Spleen (tissue), 11 donors: Measurements from ENCODE around the gene ZNF662. TPM values are rescaled to one million over a fixed set of nuclear protein-coding genes. Genes with fewer than 3 reads are reported as not detected.

Experiments
- DNase-seq: peaks from one replicate; pipeline ENCODE4 v3.0.0-alpha.2; 2020
- H3K27ac ChIP-seq, 8 donors: fragments of 200-600 bp; sonication (generic) in 7 of 8; 1 replicate in 4 of 8; 2 replicates in 4 of 8; pipeline versions ENCODE4 v1.5.0 to v1.8.0; 2016 to 2021; ENCODE audit warnings: inconsistent platforms in 4 of 8, mild to moderate bottlenecking in 4 of 8, moderate library complexity in 1 of 8
- H3K27me3 ChIP-seq, 7 donors: fragments of 200-600 bp; sonication (generic) in 6 of 7; replicated peaks in 1 of 7; 1 replicate in 4 of 7; 2 replicates in 3 of 7; pipeline versions ENCODE4 v1.5.0 to v1.8.0; 2016 to 2021; ENCODE audit warnings: inconsistent platforms in 3 of 7, mild to moderate bottlenecking in 1 of 7
- H3K36me3 ChIP-seq, 6 donors: fragments of 200-600 bp; sonication (generic) in 5 of 6; 1 replicate in 4 of 6; 2 replicates in 2 of 6; pipeline versions ENCODE4 v1.5.0 to v1.8.0; 2016 to 2021; ENCODE audit warnings: inconsistent platforms in 2 of 6
- H3K4me1 ChIP-seq, 6 donors: fragments of 200-600 bp; sonication (generic) in 5 of 6; 1 replicate in 3 of 6; 2 replicates in 3 of 6; pipeline versions ENCODE4 v1.5.0 to v1.8.0; 2016 to 2021; ENCODE audit warnings: inconsistent platforms in 3 of 6
- H3K4me3 ChIP-seq, 8 donors: fragments of 200-600 bp; sonication (generic) in 7 of 8; 1 replicate in 4 of 8; 2 replicates in 4 of 8; pipeline versions ENCODE4 v1.5.0 to v1.8.0; 2016 to 2021; ENCODE audit warnings: inconsistent platforms in 4 of 8, mild to moderate bottlenecking in 4 of 8, moderate library complexity in 2 of 8
- H3K9me3 ChIP-seq, 8 donors: fragments of 200-600 bp; sonication (generic) in 7 of 8; 1 replicate in 4 of 8; 2 replicates in 4 of 8; pipeline versions ENCODE4 v1.5.0 to v1.8.0; 2016 to 2021; ENCODE audit warnings: inconsistent platforms in 4 of 8
- CTCF ChIP-seq, 11 experiments: fragments of 200-600 bp in 7 of 11; fragments of 450-650 bp in 4 of 11; sonication (generic) in 4 of 11; IDR thresholded peaks in 8 of 11; conservative IDR thresholded peaks in 3 of 11; 1 replicate in 7 of 11; 2 replicates in 4 of 11; pipeline versions ENCODE4 v1.4.0 to v1.8.0; 2016 to 2021; ENCODE audit warnings: antibody characterized with exemption in 11 of 11, inconsistent platforms in 4 of 11, mild to moderate bottlenecking in 1 of 11
- POLR2A ChIP-seq, 3 donors: fragments of 450-650 bp; IDR thresholded peaks; one replicate each; pipeline ENCODE4 v1.5.1; 2017; ENCODE audit warnings: antibody characterized with exemption in 3 of 3, mild to moderate bottlenecking in 1 of 3
- POLR2AphosphoS5 ChIP-seq, 3 donors: sonication (generic); formaldehyde crosslinking; IDR thresholded peaks; one replicate each; pipeline ENCODE4 v1.5.1; 2017; ENCODE audit warnings: antibody characterized with exemption in 3 of 3
- WGBS, 5 donors: extraction: QIAGEN DNeasy Blood & Tissue Kit in 3 of 5; methylation state at CpG; one replicate each; pipeline versions ENCODE4 v1.1.5 to v1.1.7; 2013 to 2018; 5-methylcytosine and 5-hydroxymethylcytosine counted together
- intact Hi-C: fragments of 100-400 bp; cut with DNase I; formaldehyde crosslinking; loops from one replicate; pipeline ENCODE4 v1.15.0; 2023; ENCODE audit warnings: low total_unique reads
- polyA plus RNA-seq, 3 donors: library from polyadenylated mRNA; stranded (reverse); fragments of 200-250 nt; gene quantifications; one replicate each; pipeline ENCODE4 v1.2.1, GENCODE V29; 2013
- total RNA-seq, 7 donors: library from RNA; depleted of rRNA in 3 of 7; stranded (reverse); fragments of >200 nt in 3 of 7; fragmentation: NEBNext Ultra II Directional in 4 of 7; extraction: Animal tissue kit (Norgen Biotek cat#: 25700) in 4 of 7; gene quantifications; one replicate each; pipeline versions ENCODE4 v1.1.0 to v1.2.1, GENCODE V29; 2016 to 2021
- donor health status: healthy with polysubstance abuse.
- donor health status: DM: no; HTN: no; CAD: no; lungs with moderate emphysema.
- donor health status: DM: no; HTN: no; CAD: no.
- donor health status: Bipolar disorder and iron deficiency.
- donor health status: healthy.
- donor health status: DM: no; HTN: no; CAD: no.
- donor health status: DM: yes; HTN: yes; CAD: no.

The ZNF662 gene
- total and polyA plus RNA-seq, 10 donors = 1.0 to 10.4 (median 4.7) TPM

GRCh38 chr3:42867138-42867537 lies 38.8 kb upstream of the ZNF662 start:
- Histone ChIP-seq H3K4me3 (no peak overlapping the region), H3K27ac (no peak overlapping the region), H3K27me3 (no peaks in the 10 kb centered on the region), H3K36me3 (no peaks in the 10 kb centered on the region), H3K4me1 (no peaks in the 10 kb centered on the region), H3K9me3 (no peaks in the 10 kb centered on the region)
- TF ChIP-seq POLR2A (IDR thresholded peaks at IDR 0.05) (no peak), CTCF (IDR thresholded peaks at IDR 0.05 in 8 of 11, conservative IDR thresholded peaks at IDR 0.05 in 3 of 11) (no peak), POLR2AphosphoS5 (IDR thresholded peaks at IDR 0.05) (no peak)
- intact Hi-C loops = no loop called here
- 79 to 93% (median 90%) methylated on average over 7 of the region's 7 CpGs for WGBS, 5 donors
- DNase-seq = no peak

GRCh38 chr3:42868841-42869240 lies 37.1 kb upstream of the ZNF662 start:
- WGBS, 5 donors = 68 to 81% (median 76%) methylated on average over 5 of the region's 5 CpGs
- no peak overlapping the region for H3K4me3 ChIP-seq
- H3K36me3 ChIP-seq = no peaks in the 10 kb centered on the region
- no peaks in the 10 kb centered on the region for H3K9me3 ChIP-seq
- no peak for TF ChIP-seq POLR2AphosphoS5 (IDR thresholded peaks at IDR 0.05)
- no peak for TF ChIP-seq CTCF (IDR thresholded peaks at IDR 0.05 in 8 of 11, conservative IDR thresholded peaks at IDR 0.05 in 3 of 11)
- no peak for TF ChIP-seq POLR2A (IDR thresholded peaks at IDR 0.05)
- intact Hi-C loops = no loop called here
- no peaks in the 10 kb centered on the region for H3K4me1 ChIP-seq
- H3K27ac ChIP-seq = no peak overlapping the region
- H3K27me3 ChIP-seq = no peaks in the 10 kb centered on the region
- no peak for DNase-seq

GRCh38 chr3:42871592-42872196 lies 34.2 kb upstream of the ZNF662 start:
- intact Hi-C loops = no loop called here

GRCh38 chr3:42872718-42873117 lies 33.2 kb upstream of the ZNF662 start:
- WGBS, 5 donors = 83 to 90% (median 85%) methylated on average over 1 of the region's 1 CpG
- H3K4me3 ChIP-seq = no peak overlapping the region
- no peaks in the 10 kb centered on the region for H3K9me3 ChIP-seq
- no peaks in the 10 kb centered on the region for H3K36me3 ChIP-seq
- intact Hi-C loops = no loop called here
- DNase-seq = no peak
- no peak overlapping the region for H3K27ac ChIP-seq
- H3K27me3 ChIP-seq = no peaks in the 10 kb centered on the region
- TF ChIP-seq POLR2AphosphoS5 (IDR thresholded peaks at IDR 0.05) (no peak), POLR2A (IDR thresholded peaks at IDR 0.05) (no peak), CTCF (IDR thresholded peaks at IDR 0.05 in 8 of 11, conservative IDR thresholded peaks at IDR 0.05 in 3 of 11) (no peak)
- H3K4me1 ChIP-seq = no peaks in the 10 kb centered on the region

More at GRCh38 chr3:42871592-42872196, 34.2 kb upstream of the ZNF662 start:
- Histone ChIP-seq H3K36me3 (no peaks in the 10 kb centered on the region), H3K27me3 (no peaks in the 10 kb centered on the region), H3K4me3 (no peak overlapping the region), H3K4me1 (no peaks in the 10 kb centered on the region), H3K9me3 (no peaks in the 10 kb centered on the region), H3K27ac (no peak overlapping the region)
- no peak for DNase-seq
- no peak for TF ChIP-seq POLR2A (IDR thresholded peaks at IDR 0.05)
- TF ChIP-seq CTCF (IDR thresholded peaks at IDR 0.05 in 8 of 11, conservative IDR thresholded peaks at IDR 0.05 in 3 of 11) = no peak
- TF ChIP-seq POLR2AphosphoS5 (IDR thresholded peaks at IDR 0.05) = no peak
- WGBS, 5 donors = 60 to 75% (median 67%) methylated on average over 5 of the region's 5 CpGs
